Measurements from ENCODE around the gene SH3RF2. TPM values are rescaled to one million over a fixed set of nuclear protein-coding genes. Genes with fewer than 3 reads are reported as not detected.
"Not testable (repeated sequence)": the region's sequence is repeated elsewhere in the genome, so short reads cannot be mapped to it uniquely, and the experiment has no call there.

SH3RF2 gene
- total and polyA plus RNA-seq, 2 experiments from 2014 or later: 38.3 to 43.1 TPM

DNA sequence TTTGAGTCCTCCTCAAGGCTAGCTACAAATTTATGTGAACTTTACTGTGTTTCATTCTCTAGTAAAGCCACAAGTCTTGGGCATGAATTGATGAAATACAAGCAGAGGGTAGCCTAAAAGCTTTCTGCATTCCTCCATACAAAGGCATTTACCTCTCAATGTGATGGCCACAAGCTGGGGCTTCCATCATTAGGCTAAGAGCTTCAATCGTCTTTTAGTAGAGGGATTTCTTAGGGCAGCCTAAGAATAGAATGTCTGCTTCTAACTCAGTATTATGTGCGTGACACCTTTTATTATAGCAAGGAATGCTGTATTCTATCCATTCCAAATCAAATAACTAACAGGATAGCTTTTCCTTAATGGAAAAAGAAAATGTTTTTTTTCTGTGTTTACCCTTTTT, 165.3 kb downstream of the SH3RF2 start:
- TF ChIP-seq, protein P1, sequence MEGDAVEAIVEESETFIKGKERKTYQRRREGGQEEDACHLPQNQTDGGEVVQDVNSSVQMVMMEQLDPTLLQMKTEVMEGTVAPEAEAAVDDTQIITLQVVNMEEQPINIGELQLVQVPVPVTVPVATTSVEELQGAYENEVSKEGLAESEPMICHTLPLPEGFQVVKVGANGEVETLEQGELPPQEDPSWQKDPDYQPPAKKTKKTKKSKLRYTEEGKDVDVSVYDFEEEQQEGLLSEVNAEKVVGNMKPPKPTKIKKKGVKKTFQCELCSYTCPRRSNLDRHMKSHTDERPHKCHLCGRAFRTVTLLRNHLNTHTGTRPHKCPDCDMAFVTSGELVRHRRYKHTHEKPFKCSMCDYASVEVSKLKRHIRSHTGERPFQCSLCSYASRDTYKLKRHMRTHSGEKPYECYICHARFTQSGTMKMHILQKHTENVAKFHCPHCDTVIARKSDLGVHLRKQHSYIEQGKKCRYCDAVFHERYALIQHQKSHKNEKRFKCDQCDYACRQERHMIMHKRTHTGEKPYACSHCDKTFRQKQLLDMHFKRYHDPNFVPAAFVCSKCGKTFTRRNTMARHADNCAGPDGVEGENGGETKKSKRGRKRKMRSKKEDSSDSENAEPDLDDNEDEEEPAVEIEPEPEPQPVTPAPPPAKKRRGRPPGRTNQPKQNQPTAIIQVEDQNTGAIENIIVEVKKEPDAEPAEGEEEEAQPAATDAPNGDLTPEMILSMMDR (IDR thresholded peaks at IDR 0.05; ENCODE audit: low read depth, low read length): no peak
- DNase-seq (ENCODE audit: low read depth in 1 of 2, low spot score in 1 of 2): no peak
- H3K4me3 ChIP-seq: no peak overlapping the region
- H3K4me1 ChIP-seq (ENCODE audit: low read depth): peaks cover 8% of the 10 kb centered on the region
- H3K27ac ChIP-seq: no peak overlapping the region
- H3K27me3 ChIP-seq: no peaks in the 10 kb centered on the region
- no peaks in the 10 kb centered on the region for H3K9me3 ChIP-seq (ENCODE audit: low read depth)
- H3K36me3 ChIP-seq: no peaks in the 10 kb centered on the region

DNA sequence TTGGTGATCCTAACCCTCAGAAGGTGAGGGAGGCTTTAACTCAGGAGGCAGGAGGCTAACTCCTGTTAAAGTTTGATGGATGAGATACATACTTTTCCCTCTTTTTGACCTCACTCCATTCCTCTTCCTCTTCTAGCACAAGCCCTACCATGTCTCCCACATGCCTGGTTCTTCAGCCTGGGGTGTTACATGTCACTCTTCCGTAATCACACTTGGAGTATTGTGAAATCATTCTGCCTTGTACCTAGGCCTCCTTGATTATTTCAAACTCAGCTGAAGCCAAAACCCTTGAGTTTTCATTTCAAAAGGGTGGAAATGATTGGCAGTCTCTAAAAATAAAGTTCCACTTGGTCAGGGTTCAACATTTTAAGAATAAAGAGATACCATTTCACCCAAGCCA, 167.2 kb downstream of the SH3RF2 start:
- Histone ChIP-seq H3K27me3 (no peaks in the 10 kb centered on the region), H3K4me3 (no peak overlapping the region), H3K4me1 (ENCODE audit: low read depth) (peaks cover 8% of the 10 kb centered on the region), H3K36me3 (no peaks in the 10 kb centered on the region), H3K9me3 (ENCODE audit: low read depth) (no peaks in the 10 kb centered on the region), H3K27ac (peak overlapping the region; percentile 63)
- peak in 1 of 2 donors; percentile 15 for DNase-seq (ENCODE audit: low read depth in 1 of 2, low spot score in 1 of 2)
- TF ChIP-seq, protein P1 (IDR thresholded peaks at IDR 0.05; ENCODE audit: low read depth, low read length): no peak

DNA sequence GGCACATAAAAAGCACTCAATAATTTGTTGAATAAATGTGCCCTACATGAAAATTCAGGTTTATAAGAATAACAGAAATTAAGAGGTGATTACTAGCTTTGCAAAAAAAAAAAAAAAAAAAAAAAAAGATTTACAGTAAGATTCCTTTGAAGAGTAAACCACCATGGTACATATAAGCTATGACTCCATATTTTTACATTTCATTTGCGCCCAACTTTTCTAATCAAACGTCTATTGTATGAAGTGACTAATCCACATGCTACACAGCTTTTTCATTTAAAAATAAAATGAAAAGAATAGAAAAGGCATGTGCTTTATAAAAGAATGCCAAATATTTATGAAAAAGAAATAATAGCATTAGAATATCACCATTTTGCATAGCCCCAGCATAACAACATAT, 169.1 kb downstream of the SH3RF2 start, which contains the start of gene PLAC8L1:
Gene PLAC8L1 (minus strand): TSS at position 101 of the 400 bp plus-strand sequence. CDS start 1,266 bp downstream, outside the sequence.
- Histone ChIP-seq H3K27ac (no peak within 1 kb of the TSS), H3K27me3 (no peaks in the 10 kb centered on the region), H3K4me3 (no peak within 1 kb of the TSS), H3K4me1 (ENCODE audit: low read depth) (peaks cover 8% of the 10 kb centered on the region), H3K36me3 (no peaks in the 10 kb centered on the region), H3K9me3 (ENCODE audit: low read depth) (no peaks in the 10 kb centered on the region)
- TF ChIP-seq, protein P1 (IDR thresholded peaks at IDR 0.05; ENCODE audit: low read depth, low read length): no peak
- no peak for DNase-seq (ENCODE audit: low read depth in 1 of 2, low spot score in 1 of 2)

DNA sequence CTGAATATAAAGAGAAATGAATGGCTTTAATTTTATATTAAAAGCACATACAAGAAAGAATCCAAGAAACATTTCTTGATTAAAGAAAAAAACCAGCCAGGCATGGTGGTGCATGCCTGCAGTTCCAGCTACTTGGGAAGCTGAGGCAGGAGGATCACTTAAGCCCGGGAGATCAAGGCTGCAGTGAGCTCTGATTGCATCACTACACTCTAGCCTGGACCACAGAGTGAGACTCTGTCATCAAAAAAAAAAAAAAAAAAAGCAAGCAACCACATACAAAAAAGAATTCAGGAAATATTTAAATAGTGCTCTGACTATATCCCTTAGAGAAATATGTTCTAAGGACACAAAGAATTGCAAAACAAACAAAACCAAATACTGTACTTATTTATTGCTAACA, 171.5 kb downstream of the SH3RF2 start:
- DNase-seq (ENCODE audit: low read depth in 1 of 2, low spot score in 1 of 2): no peak
- no peak overlapping the region for H3K27ac ChIP-seq

DNA sequence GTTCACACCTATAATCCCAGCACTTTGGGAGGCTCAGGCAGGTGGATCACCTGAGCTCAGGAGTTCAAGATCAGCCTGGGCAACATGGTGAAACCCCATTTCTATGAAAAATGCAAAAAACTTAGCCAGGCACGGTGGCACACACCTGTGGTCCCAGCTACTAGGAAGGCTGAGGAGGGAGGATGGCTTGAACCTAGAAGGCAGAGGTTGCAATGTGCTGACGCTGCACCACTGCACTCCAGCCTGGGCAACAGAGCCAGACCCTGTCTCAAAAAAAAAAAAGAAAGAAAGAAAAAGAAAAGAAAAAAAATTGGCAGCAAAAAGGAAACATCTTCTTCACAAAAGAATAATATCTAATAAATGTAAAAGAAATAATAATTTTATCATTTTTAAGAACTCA, 172.5 kb downstream of the SH3RF2 start:
- H3K9me3 ChIP-seq (ENCODE audit: low read depth); DNase-seq (ENCODE audit: low read depth in 1 of 2, low spot score in 1 of 2); H3K36me3 ChIP-seq: not testable (repeated sequence)

More for the DNA sequence above, 171.5 kb downstream of the SH3RF2 start:
- no peaks in the 10 kb centered on the region for H3K9me3 ChIP-seq (ENCODE audit: low read depth)
- no peaks in the 10 kb centered on the region for H3K36me3 ChIP-seq
- TF ChIP-seq, protein P1 (IDR thresholded peaks at IDR 0.05; ENCODE audit: low read depth, low read length): no peak
- peaks cover 8% of the 10 kb centered on the region for H3K4me1 ChIP-seq (ENCODE audit: low read depth)
- H3K27me3 ChIP-seq: no peaks in the 10 kb centered on the region
- H3K4me3 ChIP-seq: no peak overlapping the region

DNA sequence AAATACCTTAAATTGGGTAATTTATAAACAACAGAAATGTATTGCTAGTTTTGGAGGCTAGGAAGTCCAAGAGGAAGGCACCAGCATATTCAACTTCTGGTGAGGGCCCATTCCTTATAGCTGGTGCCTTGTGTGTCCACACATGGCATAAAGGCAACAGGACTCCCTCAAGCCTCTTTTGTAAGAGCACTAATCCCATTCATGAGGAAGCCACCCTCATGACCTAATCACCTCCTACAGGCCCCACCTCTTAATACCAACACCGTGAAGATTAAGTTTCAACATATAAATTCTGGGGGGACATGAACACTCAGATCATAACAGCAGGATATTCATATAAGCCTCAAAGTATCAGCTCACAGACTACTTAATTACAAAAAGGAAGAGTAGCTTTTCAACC, 173.0 kb downstream of the SH3RF2 start:
- Histone ChIP-seq H3K27ac (no peak overlapping the region), H3K27me3 (no peaks in the 10 kb centered on the region), H3K9me3 (ENCODE audit: low read depth) (no peaks in the 10 kb centered on the region), H3K36me3 (peaks cover 4% of the 10 kb centered on the region), H3K4me3 (no peak overlapping the region), H3K4me1 (ENCODE audit: low read depth) (no peaks in the 10 kb centered on the region)
- DNase-seq (ENCODE audit: low read depth in 1 of 2, low spot score in 1 of 2): no peak
- TF ChIP-seq, protein P1 (IDR thresholded peaks at IDR 0.05; ENCODE audit: low read depth, low read length): no peak

More for the DNA sequence above, 172.5 kb downstream of the SH3RF2 start:
- not testable (repeated sequence) for H3K27ac ChIP-seq; H3K4me1 ChIP-seq (ENCODE audit: low read depth); H3K27me3 ChIP-seq; H3K4me3 ChIP-seq
